Fibroblast of lung (primary cell): Measurements from ENCODE around the gene UBQLN4.

Source experiments
- CTCF ChIP-seq, 2 donors: IDR thresholded peaks in 1 of 2; conservative IDR thresholded peaks in 1 of 2; 1 replicate in 1 of 2; 2 replicates in 1 of 2; pipeline ENCODE4 v1.5.1; 2011 to 2012; ENCODE audit warnings: low read length in 2 of 2, control low read depth in 1 of 2, inconsistent platforms in 1 of 2, low read depth in 1 of 2, mild to moderate bottlenecking in 1 of 2
- EZH2 ChIP-seq: IDR thresholded peaks from 2 replicates; pipeline ENCODE4 v1.5.1; 2012; ENCODE audit warnings: low read length, control low read depth, mild to moderate bottlenecking; ENCODE audit errors: missing control alignments

GRCh38 chr1:156050376-156050775, 3.2 kb downstream of the UBQLN4 start:
- TF ChIP-seq CTCF (conservative IDR thresholded peaks at IDR 0.05 in 1 of 2, IDR thresholded peaks at IDR 0.05 in 1 of 2; ENCODE audit: low read depth in 1 of 2, low read length in 2 of 2) (no peak), EZH2 (no peak)
